Activated CD4-positive, alpha-beta T cell treated with anti-CD3 and anti-CD28 coated beads for 1 hour (primary cell): ENCODE data around the gene GPR137B.

ENCODE experiments used
- DNase-seq: peaks from one replicate; pipeline ENCODE4 v3.0.0-alpha.2; 2020

GPR137B gene

GRCh38 chr1:236117710-236118109 lies 24.6 kb upstream of the GPR137B start:
- DNase-seq, result no peak

- DNase-seq, result no peak
These were observed 22.3 kb upstream of the GPR137B start for GRCh38 chr1:236119943-236120484.

GRCh38 chr1:236120721-236121153 lies 21.6 kb upstream of the GPR137B start:
- no peak for DNase-seq

GRCh38 chr1:236122176-236122575 lies 20.2 kb upstream of the GPR137B start:
- DNase-seq, result no peak

GRCh38 chr1:236123563-236123962 lies 18.8 kb upstream of the GPR137B start:
- no peak for DNase-seq

GRCh38 chr1:236124965-236125364 lies 17.4 kb upstream of the GPR137B start:
- DNase-seq, result no peak

- DNase-seq, result no peak
These were observed 15.3 kb upstream of the GPR137B start for GRCh38 chr1:236127045-236127444.

- DNase-seq, result no peak
These were observed 13.6 kb upstream of the GPR137B start for GRCh38 chr1:236128646-236129178.

- no peak for DNase-seq
These were observed 13.0 kb upstream of the GPR137B start for GRCh38 chr1:236129306-236129705.

- DNase-seq, result no peak
These were observed 12.0 kb upstream of the GPR137B start for GRCh38 chr1:236130372-236130771.

- DNase-seq, result no peak
These were observed 10.4 kb upstream of the GPR137B start for GRCh38 chr1:236131916-236132315.

- no peak for DNase-seq
These were observed 9.8 kb upstream of the GPR137B start for GRCh38 chr1:236132420-236133046.

- no peak for DNase-seq
These were observed 9.0 kb upstream of the GPR137B start for GRCh38 chr1:236133339-236133738.

GRCh38 chr1:236133802-236134201 lies 8.5 kb upstream of the GPR137B start:
- no peak for DNase-seq

GRCh38 chr1:236137285-236137852 lies 5.0 kb upstream of the GPR137B start:
- no peak for DNase-seq

GRCh38 chr1:236139495-236139894 lies 2.8 kb upstream of the GPR137B start:
- DNase-seq, result no peak

GRCh38 chr1:236140705-236141446 lies 1.5 kb upstream of the GPR137B start:
- no peak for DNase-seq

- DNase-seq, result no peak
These were observed 689 bp upstream of the GPR137B start for GRCh38 chr1:236141447-236142252.

GRCh38 chr1:236143104-236143948 lies 987 bp downstream of the GPR137B start:
- DNase-seq, result no peak

- DNase-seq, result no peak
These were observed 1.7 kb downstream of the GPR137B start for GRCh38 chr1:236144033-236144432.

GRCh38 chr1:236144446-236145150 lies 2.3 kb downstream of the GPR137B start:
- no peak for DNase-seq
